ENCODE data around the gene FAM90A26.
"Not testable (repeated sequence)": the region's sequence is repeated elsewhere in the genome, so short reads cannot be mapped to it uniquely, and the experiment has no call there.

Gene FAM90A26, protein sequence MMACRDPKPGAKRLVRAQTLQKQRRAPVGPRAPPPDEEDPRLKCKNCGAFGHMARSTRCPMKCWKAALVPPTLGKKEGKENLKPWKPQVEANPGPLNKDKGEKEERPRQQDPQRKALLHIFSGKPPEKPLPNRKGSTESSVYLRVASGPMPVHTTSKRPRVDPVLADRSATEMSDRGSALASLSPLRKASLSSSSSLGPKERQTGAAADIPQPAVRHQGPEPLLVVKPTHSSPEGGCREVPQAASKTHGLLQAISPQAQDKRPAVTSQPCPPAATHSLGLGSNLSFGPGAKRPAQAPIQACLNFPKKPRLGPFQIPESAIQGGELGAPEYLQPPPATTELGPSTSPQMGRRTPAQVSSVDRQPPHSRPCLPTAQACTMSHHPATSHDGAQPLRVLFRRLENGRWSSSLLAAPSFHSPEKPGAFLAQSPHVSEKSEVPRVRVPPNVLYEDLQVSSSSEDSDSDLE

DNA sequence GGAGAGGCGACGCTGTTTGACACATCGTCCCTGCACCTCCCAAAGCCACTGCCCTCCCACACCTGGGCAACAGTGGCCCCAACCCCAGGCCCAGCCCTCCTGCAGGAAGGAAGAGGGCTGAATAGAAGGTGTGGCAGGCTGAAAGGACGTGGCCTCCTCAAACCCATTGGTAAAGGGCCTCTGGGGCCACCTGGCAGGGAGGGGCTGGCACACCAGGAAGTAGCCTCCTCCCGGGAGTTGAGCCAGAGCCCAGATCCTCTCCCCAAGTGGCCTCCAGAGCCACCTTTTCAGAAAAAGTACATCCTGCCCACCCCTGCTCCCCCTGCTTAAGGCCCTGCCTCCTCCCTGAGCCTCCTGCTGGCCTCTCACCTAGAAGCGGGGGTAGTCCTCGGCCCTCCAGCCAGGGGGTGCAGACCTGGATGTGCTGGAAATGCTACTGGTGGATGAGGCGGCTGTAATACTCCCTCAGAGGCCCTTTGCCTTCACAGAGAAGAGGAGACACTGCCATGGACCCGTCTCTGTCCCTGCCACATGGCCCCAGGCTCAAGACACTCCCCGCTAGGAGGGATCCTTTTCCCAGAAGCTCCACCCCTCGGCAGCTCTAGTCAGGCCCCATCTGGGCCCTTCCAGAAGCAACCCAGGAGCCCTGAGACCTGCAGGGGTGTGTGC is at the start of gene FAM90A26:
Gene FAM90A26, plus strand, starts transcription at position 619 of the 669 bp plus-strand sequence. CDS start 2,764 bp downstream, outside the sequence.
- not testable (repeated sequence) for DNase-seq

DNA sequence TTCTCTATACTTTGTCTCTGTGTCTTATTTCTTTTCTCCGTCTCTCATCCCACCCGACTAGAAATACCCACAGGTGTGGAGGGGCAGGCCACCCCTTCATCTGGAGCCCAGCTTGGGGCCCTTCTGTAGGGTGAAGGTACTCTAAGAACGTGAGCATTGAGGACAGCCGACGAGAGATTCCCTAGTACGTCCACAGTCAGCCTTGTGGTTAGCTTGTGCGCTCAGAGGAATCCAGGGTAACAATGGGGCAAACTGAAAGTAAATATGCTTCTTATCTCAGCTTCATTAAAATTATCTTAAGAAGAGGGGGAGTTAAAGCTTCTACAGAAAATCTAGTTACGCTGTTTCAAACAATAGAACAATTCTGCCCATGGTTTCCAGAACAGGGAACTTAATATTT is 47.5 kb upstream of the FAM90A26 start:
- DNase-seq, result not testable (repeated sequence)

DNA sequence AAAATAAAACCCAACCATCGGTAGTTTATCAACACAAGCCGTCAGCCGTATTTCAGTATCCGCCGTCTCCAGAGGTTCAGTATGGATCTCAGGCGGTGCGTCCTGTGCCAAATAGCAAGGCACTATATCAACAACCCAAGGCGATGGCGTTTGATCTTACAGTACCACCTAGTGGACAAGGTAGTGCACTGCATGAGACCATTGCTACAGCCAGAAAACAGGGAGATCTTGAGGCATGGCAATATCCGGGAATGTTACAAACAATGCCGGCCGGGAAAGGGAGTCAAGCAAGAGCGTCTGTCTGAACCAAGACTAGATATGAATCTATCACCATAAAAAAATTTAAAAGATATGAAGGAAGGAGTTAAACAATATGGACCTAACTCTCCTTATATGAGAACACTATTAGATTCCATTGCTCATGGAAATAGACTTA is 46.6 kb upstream of the FAM90A26 start:
- not testable (repeated sequence) for DNase-seq

DNA sequence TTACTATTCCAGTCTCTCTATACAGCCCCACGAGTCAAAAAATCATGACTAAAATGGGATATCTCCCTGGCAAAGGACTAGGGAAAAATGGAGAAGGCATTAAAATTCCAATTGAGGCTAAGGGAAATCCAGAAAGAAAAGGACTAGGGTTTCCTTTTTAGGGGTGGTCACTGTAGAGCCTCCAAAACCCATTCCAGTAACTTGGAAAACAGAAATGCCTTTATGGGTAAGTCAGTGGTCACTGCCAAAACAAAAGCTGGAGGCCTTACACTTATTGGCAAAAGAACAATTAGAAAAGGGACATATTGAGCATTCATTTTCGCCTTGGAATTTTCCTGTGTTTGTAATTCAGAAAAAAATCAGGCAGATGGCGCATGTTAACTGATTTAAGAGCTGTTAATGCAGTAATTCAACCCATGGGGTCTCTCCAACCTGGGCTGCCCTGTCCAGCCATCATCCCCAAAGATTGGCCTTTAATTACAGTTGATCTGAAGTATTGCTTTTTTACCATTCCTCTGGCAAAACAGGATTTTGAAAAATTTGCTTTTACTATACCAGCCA is 44.5 kb upstream of the FAM90A26 start:
- DNase-seq, result not testable (repeated sequence)

DNA sequence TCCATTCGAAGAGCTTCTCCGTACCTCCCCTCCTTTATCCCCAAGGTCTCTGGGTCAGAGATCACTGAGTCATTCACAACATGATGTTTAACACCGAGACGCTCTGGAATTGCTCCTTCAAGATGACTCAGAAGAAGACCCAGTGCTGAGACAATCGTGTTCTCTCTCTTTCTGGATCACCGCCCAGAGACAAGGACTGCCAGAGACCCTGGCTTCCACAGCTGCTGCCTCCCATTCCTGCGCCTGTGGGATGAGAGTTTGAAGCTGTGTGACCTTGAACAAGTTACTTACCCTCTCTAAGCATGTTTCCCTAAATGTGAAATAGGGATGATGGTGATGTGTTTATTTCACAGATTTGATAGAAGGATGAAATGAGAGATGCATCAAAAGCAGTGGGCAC is 38.8 kb upstream of the FAM90A26 start:
- DNase-seq, result not testable (repeated sequence)

DNA sequence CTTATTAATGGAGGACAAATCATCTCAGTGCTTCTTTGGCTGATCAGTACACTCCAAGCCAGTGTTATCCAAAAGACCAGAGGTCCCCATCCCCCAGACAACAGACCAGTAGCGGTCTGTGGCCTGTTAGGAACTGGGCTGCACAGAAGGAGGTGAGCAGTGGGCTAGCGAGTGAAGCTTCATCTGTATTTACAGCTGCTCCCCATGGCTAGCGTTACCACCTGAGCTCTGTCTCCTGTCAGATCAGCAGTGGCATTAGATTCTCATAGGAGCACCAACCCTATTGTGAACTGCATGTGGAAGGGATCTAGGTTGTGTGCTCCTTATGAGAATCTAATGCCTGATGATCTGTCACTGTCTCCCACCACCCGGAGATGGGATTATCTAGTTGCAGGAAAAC is 37.4 kb upstream of the FAM90A26 start:
- not testable (repeated sequence) for DNase-seq

DNA sequence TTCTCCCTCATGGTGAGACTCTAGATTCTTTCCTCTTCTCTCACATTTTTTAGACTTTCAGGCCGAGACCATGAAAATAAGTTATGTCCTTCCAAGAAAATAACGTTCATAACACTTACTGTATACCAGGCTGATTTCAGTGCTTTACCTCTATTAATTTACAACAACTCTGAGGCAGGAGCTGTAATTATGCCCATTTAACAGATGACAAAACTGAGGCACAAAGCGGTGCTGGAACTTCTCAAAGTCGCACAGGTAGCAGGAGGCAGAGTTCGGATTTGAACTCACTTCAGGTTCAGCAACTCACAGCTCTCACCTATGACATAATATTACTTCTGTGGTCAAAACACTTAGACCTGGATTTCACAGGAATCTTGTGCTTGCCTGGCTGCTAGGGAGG is 36.2 kb upstream of the FAM90A26 start:
- DNase-seq, result not testable (repeated sequence)

DNA sequence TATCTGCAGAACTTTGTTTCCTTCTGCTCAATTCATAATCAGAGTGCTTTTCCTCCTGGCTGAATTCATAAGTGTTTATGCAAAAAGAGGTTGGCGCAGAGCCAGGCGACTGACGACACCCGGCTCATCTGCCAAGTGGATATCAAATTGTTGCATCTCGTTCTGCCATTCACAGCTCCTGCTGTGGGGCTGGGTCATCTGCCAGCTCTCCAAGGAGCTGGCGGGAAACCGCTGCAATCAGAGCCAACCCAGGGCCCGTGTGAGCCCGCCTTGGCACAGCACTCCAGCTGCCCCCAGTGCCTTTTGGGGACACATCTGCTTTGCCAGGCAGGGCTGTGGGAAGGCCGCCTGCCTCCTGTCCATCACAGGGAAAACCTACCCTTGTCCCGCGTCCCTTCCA is 35.7 kb upstream of the FAM90A26 start:
- DNase-seq, result peak; percentile 5 to 29

DNA sequence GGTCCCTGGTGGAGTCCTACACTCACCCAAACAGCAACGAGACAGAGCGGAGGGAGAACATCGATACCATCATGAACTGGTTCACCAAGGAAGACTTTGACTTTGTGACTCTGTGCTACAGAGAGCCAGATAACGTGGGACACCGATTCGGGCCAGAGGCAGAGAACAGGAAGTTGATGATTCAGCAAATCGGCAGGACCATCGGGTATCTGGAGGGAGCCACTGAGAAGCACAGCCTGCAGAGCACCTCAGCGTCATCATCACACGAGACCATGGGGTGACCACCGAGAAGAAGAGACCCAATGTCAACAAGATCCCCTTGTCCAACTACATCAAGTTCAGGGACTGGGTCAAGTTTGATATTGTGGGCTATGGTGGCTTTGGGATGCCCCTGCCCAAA is 29.2 kb upstream of the FAM90A26 start:
- not testable (repeated sequence) for DNase-seq

DNA sequence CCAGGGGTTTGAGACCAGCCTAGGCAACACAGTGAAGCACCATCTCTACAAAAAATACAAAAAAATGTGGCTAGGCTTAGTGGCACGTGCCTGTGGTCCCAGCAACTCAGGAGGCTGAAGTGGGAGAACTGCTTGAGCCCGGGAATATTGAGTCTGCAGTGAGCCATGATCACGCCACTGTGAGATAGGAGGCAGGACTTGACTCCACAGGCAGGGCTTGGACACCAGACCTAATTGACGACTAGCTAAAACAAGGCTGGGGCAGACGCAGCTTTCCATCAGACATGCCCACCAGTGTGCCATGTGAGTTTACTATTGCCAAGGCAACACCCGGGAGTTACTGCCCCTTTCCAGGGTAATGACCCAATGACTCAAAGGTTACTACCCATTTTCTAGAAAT is 27.4 kb upstream of the FAM90A26 start:
- DNase-seq, result not testable (repeated sequence)

DNA sequence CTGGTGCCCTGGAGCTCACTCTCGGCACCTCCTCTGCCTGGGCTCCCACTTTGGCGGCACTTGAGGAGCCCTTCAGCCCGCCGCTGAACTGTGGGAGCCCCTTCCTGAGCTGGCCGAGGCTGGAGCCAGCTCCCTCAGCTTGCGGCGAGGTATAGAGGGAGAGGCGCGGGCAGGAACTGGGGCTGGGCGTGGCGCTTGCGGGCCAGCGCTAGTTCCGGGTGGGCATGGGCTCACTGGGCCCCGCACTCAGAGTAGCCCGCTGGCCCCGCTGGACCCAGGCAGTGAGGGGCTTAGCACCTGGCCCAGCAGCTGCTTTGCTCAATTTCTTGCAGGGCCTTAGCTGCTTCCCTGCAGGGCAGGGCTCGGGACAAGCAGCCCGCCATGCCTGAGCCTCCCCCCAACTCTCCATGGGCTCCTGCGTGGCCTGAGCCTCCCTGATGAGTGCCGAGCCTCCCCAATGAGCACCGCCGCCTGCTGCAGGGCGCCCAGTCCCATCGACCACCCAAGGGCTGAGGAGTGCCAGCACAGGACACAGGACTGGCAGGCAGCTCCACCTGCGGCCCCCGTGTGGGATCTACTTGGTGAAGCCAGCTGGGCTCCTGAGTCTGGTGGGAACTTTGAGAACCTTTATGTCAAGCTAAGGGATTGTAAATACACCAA is 26.7 kb upstream of the FAM90A26 start:
- no peak for DNase-seq

DNA sequence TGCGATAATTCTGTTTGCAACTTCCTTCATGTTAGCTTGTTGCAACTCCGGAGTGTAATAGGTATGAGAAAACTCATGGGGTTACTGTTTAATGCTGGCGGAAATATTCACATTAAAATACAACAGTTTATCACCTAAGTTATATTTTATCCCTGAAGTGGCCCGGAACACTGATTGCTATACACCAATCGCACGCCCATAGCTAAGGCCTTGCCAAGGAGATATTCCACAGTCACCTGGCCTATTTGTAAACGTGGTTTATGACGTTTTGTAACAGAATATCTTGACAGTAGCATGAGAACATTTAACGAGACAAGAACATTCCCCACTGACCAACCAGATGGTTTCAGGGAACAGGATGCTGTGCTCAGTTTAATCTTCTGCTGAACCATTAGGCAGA is 23.2 kb upstream of the FAM90A26 start:
- DNase-seq, result no peak

DNA sequence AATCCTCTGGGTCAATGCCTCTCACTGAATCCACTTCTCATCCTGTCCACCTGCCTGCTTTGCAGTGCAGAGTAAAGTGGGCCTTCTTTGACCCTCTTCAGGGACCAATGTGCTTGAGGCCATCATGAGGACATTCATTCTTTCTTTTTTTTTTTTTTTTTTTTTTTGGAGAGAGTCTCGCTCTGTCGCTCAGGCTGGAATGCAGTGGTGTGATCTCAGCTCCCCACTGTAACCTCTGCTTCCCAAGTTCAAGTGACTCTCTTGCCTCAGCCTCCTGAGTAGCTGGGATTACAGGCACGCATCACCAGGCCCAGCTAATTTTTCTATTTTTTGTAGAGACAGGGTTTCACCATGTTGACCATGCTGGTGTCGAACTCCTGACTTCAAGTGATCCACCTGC is 22.8 kb upstream of the FAM90A26 start:
- DNase-seq, result not testable (repeated sequence)

DNA sequence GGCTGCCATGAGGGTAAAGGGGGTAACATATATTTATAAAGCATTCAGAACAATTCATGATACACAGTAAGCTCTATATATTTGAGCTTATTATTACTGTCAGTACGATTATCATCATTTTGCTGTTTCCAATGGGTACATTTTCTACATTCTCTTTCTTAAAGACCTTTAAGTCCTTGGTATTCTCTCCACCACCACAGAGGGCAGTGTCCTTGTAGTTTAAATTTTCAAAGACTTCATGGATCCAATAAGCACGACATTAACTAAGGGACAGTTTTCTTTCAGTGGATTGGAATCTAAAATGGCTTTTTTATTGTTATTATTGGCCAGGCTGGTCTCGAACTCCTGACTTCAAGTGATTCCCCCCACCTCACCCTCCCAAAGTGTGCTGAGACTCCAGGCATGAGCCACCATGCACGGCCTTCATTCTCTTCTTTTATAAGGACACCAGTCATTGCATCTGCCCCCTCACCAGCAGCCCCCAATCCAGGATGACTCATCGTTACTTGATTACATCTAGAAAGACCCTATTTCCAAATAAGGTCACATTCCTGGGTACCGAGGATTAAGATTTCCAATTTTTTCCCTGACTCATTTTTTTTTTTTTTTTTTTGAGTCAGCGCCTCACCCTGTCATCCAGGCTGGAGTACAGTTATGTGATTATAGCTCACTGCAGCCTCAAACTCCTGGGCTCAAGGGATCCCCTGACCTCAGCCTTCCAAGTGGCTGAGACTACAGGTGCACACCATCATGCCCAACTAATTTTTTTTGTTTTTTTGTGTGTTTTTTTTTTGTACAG is 21.4 kb upstream of the FAM90A26 start:
- DNase-seq, result not testable (repeated sequence)

DNA sequence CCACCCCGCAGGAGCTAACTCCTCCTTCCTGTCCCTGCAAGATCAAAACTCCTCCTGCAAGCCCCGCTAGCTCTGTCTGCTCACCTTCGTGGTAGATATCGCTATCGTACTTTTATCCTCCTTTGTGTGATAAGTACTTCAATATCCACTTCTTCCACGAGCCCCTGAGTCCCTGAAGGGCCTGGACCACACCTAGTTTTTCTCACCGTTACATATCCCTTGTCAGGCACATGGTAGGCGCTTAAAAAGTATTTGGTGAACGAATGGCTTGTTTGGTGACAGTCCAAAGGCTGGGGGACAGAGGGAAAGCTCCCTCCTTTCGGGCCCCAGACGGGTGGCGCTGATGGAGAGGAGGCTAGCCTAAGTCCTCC is 18.4 kb upstream of the FAM90A26 start:
- not testable (repeated sequence) for DNase-seq

DNA sequence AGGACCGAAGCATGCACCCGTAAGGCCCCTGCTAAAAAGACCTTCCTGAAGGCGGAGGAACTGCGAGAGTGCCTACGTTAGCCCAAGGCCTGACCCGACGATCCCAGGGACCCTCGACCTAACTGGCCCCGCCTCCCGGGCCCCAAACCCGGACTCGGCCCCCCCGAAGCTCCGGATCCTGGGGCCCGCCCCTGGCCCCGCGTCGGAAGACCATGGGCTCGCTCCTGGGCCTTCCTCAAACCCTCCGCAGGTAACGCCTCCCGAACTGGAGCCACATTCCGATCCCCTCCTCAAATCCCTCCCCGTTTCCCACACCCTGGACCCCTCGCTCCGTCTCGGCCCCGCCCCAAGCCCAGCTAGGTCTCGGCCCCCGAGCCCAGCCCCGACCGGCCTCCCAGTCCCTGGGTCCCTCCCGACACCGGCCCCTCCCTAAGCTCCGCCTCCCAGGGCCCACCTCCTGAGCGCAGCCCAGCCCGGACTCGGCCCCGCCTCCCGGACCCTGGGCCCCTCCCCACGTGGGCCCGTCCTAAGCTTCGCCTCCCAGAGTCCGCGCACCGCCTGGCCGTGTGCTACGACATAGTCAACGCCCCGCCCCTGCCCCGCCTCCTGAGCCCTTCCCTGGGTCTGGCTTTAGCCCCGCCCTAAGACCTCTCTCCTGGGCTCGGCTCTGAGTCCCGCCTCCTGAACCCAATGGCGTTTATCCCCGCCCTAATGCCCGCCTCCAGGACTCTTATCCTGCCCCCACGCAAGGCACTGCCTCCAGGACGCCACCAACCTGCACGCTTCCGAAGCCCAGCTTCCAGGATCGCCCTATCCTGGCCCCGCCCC is 17.8 kb upstream of the FAM90A26 start:
- DNase-seq, result peak; percentile 66 to 72

DNA sequence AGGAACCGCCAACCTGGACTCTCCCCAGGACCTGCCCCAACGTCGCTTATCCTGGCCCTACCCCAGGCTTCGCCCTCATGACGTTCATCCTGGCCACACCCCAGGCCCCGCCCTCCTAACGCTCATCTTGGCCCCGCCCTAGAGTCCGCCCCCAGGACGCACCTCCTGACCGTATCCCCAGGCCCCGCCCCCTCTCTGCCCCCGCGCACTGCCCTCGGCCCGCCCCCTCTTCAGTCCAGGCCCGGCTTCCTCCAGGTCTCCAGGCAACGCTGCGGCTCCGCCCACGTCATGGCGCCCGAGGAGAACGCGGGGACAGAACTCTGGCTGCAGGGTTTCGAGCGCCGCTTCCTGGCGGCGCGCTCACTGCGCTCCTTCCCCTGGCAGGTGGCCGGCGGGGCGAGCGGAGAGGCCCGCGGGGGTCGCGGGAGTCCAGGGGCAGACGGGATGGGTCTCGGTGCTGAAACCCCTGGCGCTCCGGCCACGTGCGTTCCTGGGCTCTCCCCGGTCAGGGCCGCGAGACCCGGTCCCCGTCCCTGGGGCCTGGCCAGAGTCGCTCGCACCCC is 17.1 kb upstream of the FAM90A26 start:
- DNase-seq, result peak; percentile 72 to 81

DNA sequence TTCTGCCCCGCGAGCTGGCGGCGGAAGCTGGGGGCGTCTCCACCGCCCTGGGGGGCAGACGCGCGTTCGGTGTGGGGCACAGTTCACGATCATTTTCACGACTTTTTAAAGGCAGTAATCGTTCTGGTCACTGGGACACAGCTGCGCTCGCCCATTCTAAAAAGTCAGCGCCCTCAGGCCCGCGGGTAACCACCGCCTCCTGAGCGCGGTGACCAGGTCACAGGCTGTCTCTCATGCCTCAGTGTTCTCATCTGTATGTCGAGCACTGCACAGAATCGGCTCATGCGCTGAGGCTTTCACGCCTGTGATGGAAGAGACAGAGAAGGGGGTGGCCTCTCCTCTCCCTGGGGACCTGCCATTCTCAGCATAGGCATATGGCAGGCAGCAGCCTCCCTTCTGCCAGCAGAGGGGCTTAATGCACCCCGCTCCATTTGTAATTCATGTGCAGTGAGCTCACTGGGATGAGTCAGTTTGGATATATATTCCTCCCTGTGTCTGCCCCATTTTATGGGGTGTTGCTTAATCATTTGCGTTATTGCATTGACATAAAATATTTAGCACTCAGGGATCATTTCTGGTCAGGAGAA is 16.5 kb upstream of the FAM90A26 start:
- DNase-seq, result not testable (repeated sequence)

DNA sequence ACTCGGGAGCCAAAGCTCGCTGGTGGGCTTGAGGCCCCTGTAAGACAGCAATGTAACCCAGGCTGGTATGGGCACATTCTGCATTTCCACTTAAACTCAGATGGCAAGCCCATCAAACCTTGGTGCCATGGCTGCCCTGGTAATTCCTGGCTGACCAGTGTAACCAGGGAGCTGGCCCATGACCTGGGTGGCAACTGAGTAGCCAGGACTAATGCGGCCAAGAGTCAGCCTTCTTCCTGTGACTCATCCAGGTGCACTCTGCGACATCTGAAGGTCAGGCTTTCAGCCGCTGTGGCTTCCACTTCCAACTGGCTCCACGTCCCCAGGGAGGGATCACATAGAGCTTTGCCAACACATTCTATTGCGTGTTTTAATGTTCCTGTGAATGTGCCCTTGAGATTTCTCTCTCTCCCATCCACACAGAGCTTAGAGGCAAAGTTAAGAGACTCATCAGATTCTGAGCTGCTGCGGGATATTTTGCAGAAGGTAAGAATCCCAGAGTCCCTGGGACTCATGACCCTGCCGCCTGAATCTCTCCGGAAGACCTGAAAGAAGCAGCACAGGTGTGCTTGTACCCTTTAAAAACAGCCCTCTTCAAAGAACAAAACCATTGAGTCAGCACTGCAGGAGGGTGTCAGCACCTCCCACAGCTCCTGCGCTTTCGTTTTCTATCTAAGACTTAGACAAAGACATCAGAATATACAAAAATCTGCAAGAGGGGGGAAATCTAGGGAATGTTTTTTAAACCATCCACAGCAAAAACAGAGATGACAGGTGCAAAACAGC is 14.9 kb upstream of the FAM90A26 start:
- DNase-seq, result not testable (repeated sequence)

DNA sequence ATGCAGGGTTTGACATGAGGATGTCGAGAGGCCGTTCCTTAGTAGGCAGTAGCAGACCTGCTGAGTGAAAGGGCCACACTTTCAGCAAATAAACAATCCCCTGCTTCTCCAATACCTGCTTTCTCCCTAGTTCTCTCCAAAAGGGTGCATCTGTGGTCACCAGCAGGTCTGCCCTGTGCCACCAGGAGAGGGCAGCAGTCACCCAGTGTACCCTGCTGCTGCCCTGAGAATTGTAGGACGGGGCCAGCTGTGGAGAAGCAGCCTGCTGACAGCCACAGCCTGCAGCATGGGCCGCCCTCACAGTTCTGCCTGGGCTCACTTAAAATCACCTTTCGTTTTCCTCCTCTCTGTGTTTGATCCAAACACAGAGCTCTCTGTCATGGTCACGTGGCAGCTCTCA is 11.8 kb upstream of the FAM90A26 start:
- DNase-seq, result not testable (repeated sequence)
